HG03139 (cell line): ENCODE data around the gene CAMTA2.
A peak's percentile ranks its signal among the peaks of the same experiment; 100 is the strongest.
"Not testable (repeated sequence)": the region's sequence is repeated elsewhere in the genome, so short reads cannot be mapped to it uniquely, and the experiment has no call there.

Source experiments
- ATAC-seq: cut with Tn5 transposase; IDR thresholded peaks from one replicate; pipeline ENCODE4 v1.9.1; 2021; ENCODE audit not compliant: unreplicated experiment

Gene CAMTA2

GRCh38 chr17:4986951-4987766, at the start of gene CAMTA2:
Gene CAMTA2 (minus strand): TSS chr17:4987675. CDS start chr17:4986222, 1,453 bp downstream.
- peak; percentile 57 for ATAC-seq

GRCh38 chr17:5035315-5035714, 47.8 kb upstream of the CAMTA2 start, which contains the start of gene SLC52A1:
Gene SLC52A1 (minus strand): TSS chr17:5035426. CDS start chr17:5034606, 820 bp downstream.
- no peak for ATAC-seq

GRCh38 chr17:5034651-5035050, 47.2 kb upstream of the CAMTA2 start:
- no peak for ATAC-seq

GRCh38 chr17:5034063-5034462, 46.6 kb upstream of the CAMTA2 start:
- no peak for ATAC-seq

- no peak for ATAC-seq
Observed at GRCh38 chr17:5033352-5034015, 46.0 kb upstream of the CAMTA2 start.

- no peak for ATAC-seq
Observed at GRCh38 chr17:5032865-5033264, 45.4 kb upstream of the CAMTA2 start.

GRCh38 chr17:5031365-5032082, 44.0 kb upstream of the CAMTA2 start:
- ATAC-seq, result peak; percentile 67

- ATAC-seq, result not testable (repeated sequence)
Observed at GRCh38 chr17:5030168-5030567, 42.7 kb upstream of the CAMTA2 start.

- ATAC-seq, result no peak
Observed at GRCh38 chr17:5027916-5028315, 40.4 kb upstream of the CAMTA2 start.

- no peak for ATAC-seq
Observed at GRCh38 chr17:5027299-5027698, 39.8 kb upstream of the CAMTA2 start.

GRCh38 chr17:5024604-5025003, 37.1 kb upstream of the CAMTA2 start:
- no peak for ATAC-seq

GRCh38 chr17:5023588-5024147, 36.2 kb upstream of the CAMTA2 start:
- ATAC-seq, result no peak

- no peak for ATAC-seq
Observed at GRCh38 chr17:5022171-5022711, 34.8 kb upstream of the CAMTA2 start.

GRCh38 chr17:5020502-5021023, 33.1 kb upstream of the CAMTA2 start:
- no peak for ATAC-seq

- no peak for ATAC-seq
Observed at GRCh38 chr17:5019475-5019956, 32.0 kb upstream of the CAMTA2 start.

- no peak for ATAC-seq
Observed at GRCh38 chr17:5014357-5014756, 26.9 kb upstream of the CAMTA2 start.

GRCh38 chr17:5011928-5012327, 24.5 kb upstream of the CAMTA2 start:
- ATAC-seq, result no peak

- no peak for ATAC-seq
Observed at GRCh38 chr17:5003214-5003867, 15.9 kb upstream of the CAMTA2 start.

- ATAC-seq, result no peak
Observed at GRCh38 chr17:5002121-5002788, 14.8 kb upstream of the CAMTA2 start.

GRCh38 chr17:5000237-5000639, 12.8 kb upstream of the CAMTA2 start:
- no peak for ATAC-seq
